Activated CD4-positive, alpha-beta T cell treated with anti-CD3 and anti-CD28 coated beads, Interleukin-2, amount 10 ng/mL, durations not matched to agents 24 days and 14 days (primary cell): ENCODE results near the gene E2F2. TPM values are rescaled to one million over a fixed set of nuclear protein-coding genes. Genes with fewer than 3 reads are reported as not detected.
A peak's percentile ranks its signal among the peaks of the same experiment; 100 is the strongest.

Experiments used
- DNase-seq: peaks from one replicate; pipeline ENCODE4 v3.0.0; 2022
- H3K27ac Mint-ChIP-seq: one replicate; pipeline ENCODE4 v1.8.0; 2022; ENCODE audit warnings: mild to moderate bottlenecking, mixed read lengths
- H3K27me3 Mint-ChIP-seq: one replicate; pipeline ENCODE4 v1.8.0; 2022; ENCODE audit warnings: mixed read lengths
- H3K36me3 Mint-ChIP-seq: one replicate; pipeline ENCODE4 v1.8.0; 2022; ENCODE audit warnings: low read depth, mild to moderate bottlenecking, mixed read lengths
- H3K4me1 Mint-ChIP-seq: one replicate; pipeline ENCODE4 v1.8.0; 2021; ENCODE audit warnings: mixed read lengths
- H3K4me3 Mint-ChIP-seq: one replicate; pipeline ENCODE4 v1.8.0; 2022; ENCODE audit warnings: mild to moderate bottlenecking, moderate library complexity, mixed read lengths
- H3K9me3 Mint-ChIP-seq: one replicate; pipeline ENCODE4 v1.8.0; 2021; ENCODE audit warnings: mixed read lengths
- intact Hi-C: fragments of 100-400 bp; cut with micrococcal nuclease; formaldehyde crosslinking; loops from one replicate; pipeline ENCODE4 v1.15.1; 2023
- total RNA-seq: library from RNA; stranded (reverse); gene quantifications from 2 replicates; pipeline ENCODE4 v1.2.3, GENCODE V29; 2022

E2F2 gene
- 30.4 and 33.7 TPM in 2 replicates for total RNA-seq

- Mint-ChIP-seq H3K27ac (peak within 1 kb of the TSS; percentile 95), H3K9me3 (no peaks in the 10 kb centered on the region), H3K4me1 (peaks cover 63% of the 10 kb centered on the region), H3K27me3 (no peaks in the 10 kb centered on the region), H3K4me3 (peak within 1 kb of the TSS; percentile 87), H3K36me3 (peaks cover 1% of the 10 kb centered on the region)
- DNase-seq, result peak; percentile 94
- intact Hi-C loops, result loop anchor here (1.0 to 10.0 kb wide), 4 partner anchors 8 to 424 kb away; partner anchors contain the start of genes ASAP3, PNRC2 and ZNF436
Observed at GRCh38 chr1:23530747-23531561, at the start of gene E2F2. E2F2 (minus strand) TSS chr1:23531233; CDS start chr1:23530793, 440 bp downstream.

DNA sequence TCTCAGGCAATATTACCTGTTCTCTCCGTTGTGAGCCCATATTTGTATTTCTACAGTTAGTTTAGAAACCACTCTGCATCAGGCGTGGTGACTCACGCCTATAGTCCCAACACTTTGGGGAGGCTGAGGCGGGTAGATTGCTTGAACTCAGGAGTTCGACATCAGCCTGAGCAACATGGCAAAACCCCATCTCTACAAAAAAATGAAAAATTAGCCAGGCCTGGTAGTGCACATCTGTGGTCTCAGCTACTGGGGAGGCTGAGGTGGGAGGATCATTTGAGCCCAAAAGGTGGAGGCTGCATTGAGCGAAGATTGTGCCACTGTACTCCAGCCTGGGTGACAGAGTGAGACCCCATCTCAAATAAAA lies 47.9 kb upstream of the E2F2 start:
- DNase-seq, result peak; percentile 55
- peaks cover 23% of the 10 kb centered on the region for H3K4me1 Mint-ChIP-seq
- intact Hi-C loops, result loop anchor here (5.0 kb wide), 1 partner anchor 38 kb away; no protein-coding TSS in a partner anchor
- H3K27me3 Mint-ChIP-seq, result no peaks in the 10 kb centered on the region
- no peaks in the 10 kb centered on the region for H3K9me3 Mint-ChIP-seq
- H3K4me3 Mint-ChIP-seq, result peak overlapping the region; percentile 28
- peak overlapping the region; percentile 47 for H3K27ac Mint-ChIP-seq
- peaks cover 2% of the 10 kb centered on the region for H3K36me3 Mint-ChIP-seq

GRCh38 chr1:23578311-23578996 lies 47.4 kb upstream of the E2F2 start:
- Mint-ChIP-seq H3K4me3 (peak overlapping the region; percentile 36), H3K36me3 (peaks cover 2% of the 10 kb centered on the region)

GRCh38 chr1:23577056-23578004 lies 46.3 kb upstream of the E2F2 start:
- H3K4me1 Mint-ChIP-seq, result peaks cover 23% of the 10 kb centered on the region
- H3K27me3 Mint-ChIP-seq, result no peaks in the 10 kb centered on the region
- intact Hi-C loops, result loop anchor here (1.0 to 5.0 kb wide), 2 partner anchors 18 to 40 kb away; partner anchors contain the start of gene ID3
- peak overlapping the region; percentile 62 for H3K4me3 Mint-ChIP-seq
- H3K9me3 Mint-ChIP-seq, result no peaks in the 10 kb centered on the region
- H3K36me3 Mint-ChIP-seq, result peaks cover 2% of the 10 kb centered on the region
- DNase-seq, result peak; percentile 84
- H3K27ac Mint-ChIP-seq, result peak overlapping the region; percentile 80

More at GRCh38 chr1:23578311-23578996, 47.4 kb upstream of the E2F2 start:
- Mint-ChIP-seq H3K4me1 (peaks cover 23% of the 10 kb centered on the region), H3K9me3 (no peaks in the 10 kb centered on the region), H3K27me3 (no peaks in the 10 kb centered on the region), H3K27ac (peak overlapping the region; percentile 64)
- peak; percentile 66 for DNase-seq
- intact Hi-C loops, result loop anchor here (5.0 kb wide), 1 partner anchor 39 kb away; no protein-coding TSS in a partner anchor

DNA sequence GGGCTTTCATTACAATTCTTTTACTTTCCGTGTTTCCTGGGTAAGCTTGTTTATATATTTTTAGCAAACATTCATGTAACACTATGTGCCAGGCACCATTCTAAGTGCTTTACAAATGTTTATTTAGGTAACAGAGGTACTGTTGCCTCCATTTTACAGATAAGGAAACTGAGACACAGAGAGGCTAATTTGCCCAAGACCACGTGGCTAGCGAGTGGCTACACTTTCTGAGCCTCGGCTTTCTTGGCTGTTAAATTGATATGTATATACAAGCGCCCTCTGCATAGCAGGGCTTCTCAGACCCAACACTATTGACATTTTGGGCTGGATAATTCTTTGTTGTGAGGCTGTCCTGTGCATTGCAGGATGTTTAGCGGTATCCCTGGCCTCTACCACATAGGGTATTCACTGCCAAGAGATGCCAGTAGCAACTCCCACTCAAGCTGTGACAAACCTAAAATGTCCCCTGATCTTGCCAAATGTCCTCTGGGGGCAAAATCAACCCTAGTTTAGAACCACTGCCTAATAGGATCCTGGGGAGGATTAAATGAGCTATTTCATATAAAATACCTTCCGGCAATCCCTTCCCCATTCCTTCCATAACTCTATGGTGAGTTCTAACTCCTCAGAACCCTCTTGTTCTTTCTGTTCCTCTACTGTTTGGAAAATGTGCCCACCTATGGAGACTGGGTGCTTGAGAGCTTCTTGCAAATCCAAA lies 45.5 kb upstream of the E2F2 start:
- intact Hi-C loops, result loop anchor here (1.0 to 5.0 kb wide), 2 partner anchors 17 to 41 kb away; partner anchors contain the start of gene ID3
- no peaks in the 10 kb centered on the region for H3K9me3 Mint-ChIP-seq
- peak overlapping the region; percentile 62 for H3K4me3 Mint-ChIP-seq

DNA sequence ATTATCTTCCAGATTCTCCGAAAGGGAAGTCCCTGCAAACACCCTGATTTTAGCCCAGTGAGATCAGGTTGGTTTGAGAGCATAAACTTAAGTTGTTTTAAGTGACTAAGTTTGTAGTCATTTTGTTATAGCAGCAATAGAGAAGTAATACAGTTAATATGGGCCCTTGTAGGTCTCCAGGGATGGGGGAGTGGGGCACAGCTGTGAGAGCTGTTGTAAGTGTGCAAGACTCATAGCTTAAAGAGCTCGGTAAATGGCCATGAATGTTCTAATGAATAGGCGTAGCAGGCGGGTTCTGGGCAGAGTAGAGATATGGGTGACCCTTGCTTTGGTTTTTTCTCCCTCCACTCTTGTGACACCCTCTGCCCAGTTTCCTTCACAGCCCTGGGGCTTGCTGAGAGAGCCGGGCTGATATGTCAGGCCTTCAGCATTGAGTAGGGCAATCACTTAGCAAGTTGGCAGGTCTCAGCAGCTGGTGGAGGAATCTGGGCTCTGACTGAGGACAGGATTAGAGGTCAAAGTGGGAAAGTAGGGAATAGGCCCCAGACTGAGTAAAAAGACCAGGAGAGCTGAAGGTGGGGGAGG lies 44.3 kb upstream of the E2F2 start:
- H3K27ac Mint-ChIP-seq, result no peak overlapping the region

More for the DNA sequence above, 45.5 kb upstream of the E2F2 start:
- Mint-ChIP-seq H3K27ac (peak overlapping the region; percentile 80), H3K4me1 (peaks cover 23% of the 10 kb centered on the region), H3K27me3 (peaks cover 3% of the 10 kb centered on the region), H3K36me3 (peaks cover 2% of the 10 kb centered on the region)
- DNase-seq, result no peak

DNA sequence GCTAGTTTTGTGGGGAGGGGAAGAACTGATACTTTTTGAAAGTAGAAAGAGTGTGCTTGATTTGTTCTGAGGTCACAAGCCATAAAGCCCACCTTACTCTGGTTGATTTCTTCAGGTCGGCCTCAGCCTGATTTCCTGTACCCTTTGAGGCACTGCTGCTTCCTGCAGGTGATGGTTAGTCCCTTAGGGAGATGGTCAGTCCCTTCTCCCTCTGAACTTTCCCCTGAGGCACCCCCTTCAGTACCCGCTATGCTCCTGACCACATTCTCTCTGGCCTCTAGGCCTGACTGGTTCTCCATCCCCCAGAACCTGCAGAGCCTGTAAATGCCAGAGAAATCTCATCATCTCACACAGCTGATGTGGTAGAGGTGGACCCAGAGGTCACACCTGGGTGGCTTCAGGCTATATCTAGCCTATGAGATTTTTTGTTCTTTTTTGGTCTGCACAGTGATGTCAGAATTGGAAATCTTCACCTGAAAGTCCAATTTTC lies 43.3 kb upstream of the E2F2 start:
- H3K4me3 Mint-ChIP-seq, result no peak overlapping the region
- H3K4me1 Mint-ChIP-seq, result peaks cover 23% of the 10 kb centered on the region
- peaks cover 2% of the 10 kb centered on the region for H3K36me3 Mint-ChIP-seq
- intact Hi-C loops, result no loop called here
- H3K27ac Mint-ChIP-seq, result no peak overlapping the region
- H3K9me3 Mint-ChIP-seq, result no peaks in the 10 kb centered on the region
- no peak for DNase-seq
- peaks cover 16% of the 10 kb centered on the region for H3K27me3 Mint-ChIP-seq

More for the DNA sequence above, 44.3 kb upstream of the E2F2 start:
- no peak for DNase-seq
- Mint-ChIP-seq H3K9me3 (no peaks in the 10 kb centered on the region), H3K4me1 (peaks cover 23% of the 10 kb centered on the region), H3K36me3 (peaks cover 2% of the 10 kb centered on the region), H3K27me3 (peaks cover 8% of the 10 kb centered on the region), H3K4me3 (no peak overlapping the region)
- intact Hi-C loops, result loop anchor here (5.0 kb wide), 1 partner anchor 42 kb away; no protein-coding TSS in a partner anchor

DNA sequence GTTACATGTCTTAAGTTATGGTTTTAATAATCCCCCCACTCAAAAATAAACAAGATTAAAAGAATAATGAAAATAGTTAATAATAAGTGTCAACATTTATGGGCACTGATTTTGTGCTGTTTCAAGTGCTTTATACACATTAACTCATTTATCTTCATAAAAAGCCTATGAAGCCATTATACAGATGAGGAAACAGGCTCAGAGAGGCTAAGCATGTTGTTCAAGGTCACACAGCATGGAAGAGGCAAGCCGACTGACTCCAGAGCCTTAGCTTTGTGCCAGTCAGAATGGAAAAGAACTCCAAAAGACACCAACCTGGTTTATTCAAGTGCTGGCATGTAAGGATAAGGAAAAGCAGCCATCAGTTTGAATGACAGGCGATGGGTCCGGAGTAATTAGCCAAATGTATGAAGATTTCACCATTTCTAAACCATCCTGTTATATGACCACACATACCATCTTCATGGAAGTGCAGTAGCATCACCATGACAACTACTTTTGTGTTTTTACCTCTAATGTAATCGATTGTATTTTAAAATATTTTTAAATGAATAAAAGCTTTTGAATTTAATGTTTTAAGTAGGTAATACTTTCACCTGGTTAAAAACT lies 42.6 kb upstream of the E2F2 start:
- H3K4me3 Mint-ChIP-seq, result no peak overlapping the region
- intact Hi-C loops, result no loop called here
- H3K27ac Mint-ChIP-seq, result no peak overlapping the region
- H3K27me3 Mint-ChIP-seq, result peaks cover 23% of the 10 kb centered on the region
- DNase-seq, result no peak
- peaks cover 2% of the 10 kb centered on the region for H3K36me3 Mint-ChIP-seq
- H3K9me3 Mint-ChIP-seq, result no peaks in the 10 kb centered on the region
- peaks cover 20% of the 10 kb centered on the region for H3K4me1 Mint-ChIP-seq

GRCh38 chr1:23571465-23571864 lies 40.4 kb upstream of the E2F2 start:
- Mint-ChIP-seq H3K9me3 (no peaks in the 10 kb centered on the region), H3K27ac (no peak overlapping the region), H3K4me1 (peaks cover 8% of the 10 kb centered on the region), H3K4me3 (no peak overlapping the region), H3K27me3 (peaks cover 35% of the 10 kb centered on the region), H3K36me3 (peaks cover 2% of the 10 kb centered on the region)
- intact Hi-C loops, result no loop called here
- DNase-seq, result no peak

GRCh38 chr1:23570001-23570691 lies 39.1 kb upstream of the E2F2 start:
- Mint-ChIP-seq H3K9me3 (no peaks in the 10 kb centered on the region), H3K4me3 (no peak overlapping the region), H3K36me3 (peaks cover 2% of the 10 kb centered on the region), H3K27me3 (peaks cover 46% of the 10 kb centered on the region), H3K4me1 (peaks cover 10% of the 10 kb centered on the region), H3K27ac (no peak overlapping the region)
- DNase-seq, result no peak
- intact Hi-C loops, result no loop called here

DNA sequence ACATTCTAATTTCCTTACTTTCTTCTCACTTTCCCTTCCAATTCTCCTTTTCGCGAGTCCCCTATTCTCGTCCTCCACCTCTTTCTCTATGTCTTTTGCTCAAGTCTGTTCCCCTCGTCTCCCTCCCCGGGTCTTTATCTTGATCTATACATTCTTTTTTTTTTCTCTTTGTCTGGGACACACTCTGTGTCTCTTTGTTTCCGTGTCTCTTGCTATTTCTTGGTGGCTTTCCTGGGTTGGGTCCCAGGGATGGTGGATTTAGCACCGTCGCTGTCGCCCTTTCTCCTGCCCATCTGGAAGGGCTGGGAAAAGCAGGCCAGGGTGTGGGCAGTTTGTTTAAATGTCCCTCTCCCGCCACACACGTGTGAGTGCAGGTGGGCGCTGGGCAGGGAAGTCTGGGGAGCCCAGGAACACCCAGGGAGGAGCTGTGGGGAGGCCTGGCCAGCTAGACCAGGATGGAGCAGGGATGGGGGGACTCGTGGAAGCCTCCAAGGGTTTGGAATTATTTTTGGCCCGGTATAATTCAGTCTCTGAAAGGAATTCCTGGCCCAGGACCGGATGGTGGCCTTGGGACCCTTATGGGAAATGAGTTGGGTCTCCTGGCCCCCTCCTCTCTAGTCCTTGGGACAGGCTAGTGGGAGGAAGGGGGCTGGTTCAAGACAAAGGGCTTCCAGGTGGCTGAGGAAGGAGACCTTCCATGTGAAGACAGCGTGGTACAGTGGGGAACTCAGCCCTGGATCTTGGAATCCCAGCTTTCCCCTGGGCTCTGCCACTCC lies 37.8 kb upstream of the E2F2 start:
- peaks cover 8% of the 10 kb centered on the region for H3K4me1 Mint-ChIP-seq
- H3K27me3 Mint-ChIP-seq, result peaks cover 50% of the 10 kb centered on the region
- no peaks in the 10 kb centered on the region for H3K36me3 Mint-ChIP-seq
- DNase-seq, result no peak
- no peak overlapping the region for H3K27ac Mint-ChIP-seq
- peak overlapping the region; percentile 74 for H3K4me3 Mint-ChIP-seq
- intact Hi-C loops, result no loop called here
- no peaks in the 10 kb centered on the region for H3K9me3 Mint-ChIP-seq
